HEK293 (cell line): ENCODE results near the gene MYZAP.

Experiments used
- CTCF ChIA-PET: fragments of 350-600 bp; formaldehyde crosslinking; extraction: SDS; loops from one replicate; lab custom pipeline; 2021; ENCODE audit warnings: antibody characterized with exemption; lab: Yijun Ruan, JAX
- POLR2A ChIA-PET: fragments of 300-600 bp; formaldehyde crosslinking; extraction: SDS; loops from one replicate; lab custom pipeline; 2020; ENCODE audit warnings: antibody characterized with exemption, inconsistent platforms; lab: Yijun Ruan, JAX
- H3K27ac ChIP-seq: fragments of 200-500 bp; sonication (Bioruptor generic); 2 replicates; pipeline ENCODE4 v1.5.1; 2014; ENCODE audit warnings: low read depth, low read length, control low read depth, inconsistent platforms; ENCODE audit errors: extremely low read depth
- H3K36me3 ChIP-seq, 2 experiments: fragments of 200-500 bp in 1 of 2; sonication (Bioruptor generic) in 1 of 2; 1 replicate in 1 of 2; 2 replicates in 1 of 2; pipeline ENCODE4 v1.5.1; 2014 to 2017; ENCODE audit warnings: inconsistent platforms in 2 of 2, low read length in 2 of 2; ENCODE audit not compliant: control insufficient read depth in 2 of 2, insufficient read depth in 1 of 2
- H3K4me1 ChIP-seq: fragments of 200-500 bp; sonication (Bioruptor generic); 2 replicates; pipeline ENCODE4 v1.5.1; 2014; ENCODE audit warnings: mild to moderate bottlenecking, low read length, inconsistent platforms; ENCODE audit not compliant: control insufficient read depth, insufficient read depth
- H3K4me3 ChIP-seq: 2 replicates; pipeline ENCODE4 v1.5.1; 2011; ENCODE audit warnings: low read depth, mild to moderate bottlenecking, control low read depth, low read length, moderate library complexity
- H3K9me3 ChIP-seq: fragments of 200-500 bp; sonication (Bioruptor generic); 2 replicates; pipeline ENCODE4 v1.5.1; 2014; ENCODE audit warnings: low read depth, low read length, inconsistent platforms; ENCODE audit not compliant: control insufficient read depth, insufficient read depth
- GLI2 ChIP-seq: fragments of 450-650 bp; formaldehyde crosslinking; IDR thresholded peaks from 2 replicates; pipeline ENCODE4; 2017; ENCODE audit warnings: missing biosample characterization, missing genetic modification characterization, low read depth, borderline replicate concordance
- IKZF3 ChIP-seq: fragments of 450-650 bp; IDR thresholded peaks from 2 replicates; pipeline ENCODE4 v1.5.0; 2018; ENCODE audit warnings: missing biosample characterization, mild to moderate bottlenecking, missing genetic modification characterization, moderate library complexity
- KLF16 ChIP-seq: fragments of 450-650 bp; formaldehyde crosslinking; IDR thresholded peaks from 2 replicates; pipeline ENCODE4 v1.5.1; 2017; ENCODE audit warnings: missing biosample characterization, missing genetic modification characterization
- MYNN ChIP-seq: fragments of 450-650 bp; formaldehyde crosslinking; IDR thresholded peaks from 2 replicates; pipeline ENCODE4 v1.5.1; 2016; ENCODE audit warnings: missing biosample characterization, missing genetic modification characterization, borderline replicate concordance
- OSR2 ChIP-seq: fragments of 450-650 bp; formaldehyde crosslinking; IDR thresholded peaks from 2 replicates; pipeline ENCODE4 v1.5.1; 2016; ENCODE audit warnings: missing biosample characterization, missing genetic modification characterization
- YY1 ChIP-seq: fragments of 450-650 bp; formaldehyde crosslinking; IDR thresholded peaks from 2 replicates; pipeline ENCODE4 v1.5.1; 2018; ENCODE audit warnings: missing biosample characterization, missing genetic modification characterization
- ZBTB1 ChIP-seq: fragments of 450-650 bp; formaldehyde crosslinking; IDR thresholded peaks from 2 replicates; pipeline ENCODE4 v1.5.1; 2016; ENCODE audit warnings: missing biosample characterization, missing genetic modification characterization
- ZIC2 ChIP-seq: fragments of 450-650 bp; formaldehyde crosslinking; IDR thresholded peaks from 2 replicates; pipeline ENCODE4 v1.5.1; 2016; ENCODE audit warnings: missing biosample characterization, missing genetic modification characterization
- ZNF112 ChIP-seq: fragments of 450-650 bp; formaldehyde crosslinking; IDR thresholded peaks from 2 replicates; pipeline ENCODE4 v1.5.0; 2017; ENCODE audit warnings: missing biosample characterization, missing genetic modification characterization
- ZNF138 ChIP-seq: fragments of 450-650 bp; formaldehyde crosslinking; IDR thresholded peaks from 2 replicates; pipeline ENCODE4 v1.5.1; 2016; ENCODE audit warnings: missing biosample characterization, missing genetic modification characterization, borderline replicate concordance
- ZNF169 ChIP-seq: fragments of 450-650 bp; formaldehyde crosslinking; IDR thresholded peaks from 2 replicates; pipeline ENCODE4 v1.5.1; 2016; ENCODE audit warnings: missing biosample characterization, missing genetic modification characterization
- ZNF341 ChIP-seq: fragments of 450-650 bp; formaldehyde crosslinking; IDR thresholded peaks from 2 replicates; pipeline ENCODE4; 2016; ENCODE audit warnings: low read depth, missing biosample characterization, missing genetic modification characterization
- ZNF354C ChIP-seq: fragments of 450-650 bp; formaldehyde crosslinking; IDR thresholded peaks from 2 replicates; pipeline ENCODE4 v1.5.1; 2016; ENCODE audit warnings: missing biosample characterization, missing genetic modification characterization, low read depth, borderline replicate concordance
- ZNF521 ChIP-seq: fragments of 450-650 bp; formaldehyde crosslinking; IDR thresholded peaks from 2 replicates; pipeline ENCODE4 v1.5.1; 2017; ENCODE audit warnings: missing biosample characterization, mild to moderate bottlenecking, missing genetic modification characterization
- ZNF529 ChIP-seq: fragments of 450-650 bp; formaldehyde crosslinking; IDR thresholded peaks from 2 replicates; pipeline ENCODE4 v1.5.1; 2017; ENCODE audit warnings: missing genetic modification characterization, missing biosample characterization; ENCODE audit not compliant: insufficient replicate concordance
- ZNF561 ChIP-seq: fragments of 450-650 bp; IDR thresholded peaks from 2 replicates; pipeline ENCODE4 v1.5.1; 2018; ENCODE audit warnings: missing biosample characterization, missing genetic modification characterization, borderline replicate concordance
- ZNF707 ChIP-seq: fragments of 450-650 bp; formaldehyde crosslinking; IDR thresholded peaks from 2 replicates; pipeline ENCODE4 v1.5.1; 2016; ENCODE audit warnings: missing biosample characterization, missing genetic modification characterization
- ZNF76 ChIP-seq: fragments of 450-650 bp; formaldehyde crosslinking; IDR thresholded peaks from 2 replicates; pipeline ENCODE4; 2016; ENCODE audit warnings: low read depth, missing biosample characterization, missing genetic modification characterization, borderline replicate concordance
- ZNF792 ChIP-seq: fragments of 450-650 bp; formaldehyde crosslinking; IDR thresholded peaks from 2 replicates; pipeline ENCODE4 v1.5.1; 2016; ENCODE audit warnings: missing biosample characterization, missing genetic modification characterization
- TF ChIP-seq, protein P1 (sequence below): fragments of 450-650 bp; formaldehyde crosslinking; IDR thresholded peaks from 2 replicates; pipeline ENCODE4 v1.5.1; 2017; ENCODE audit warnings: missing biosample characterization, missing genetic modification characterization
- TF ChIP-seq, protein P2 (sequence below): fragments of 450-650 bp; formaldehyde crosslinking; optimal IDR thresholded peaks from 2 replicates; pipeline ENCODE3; 2016; ENCODE audit warnings: missing biosample characterization, mild to moderate bottlenecking, missing genetic modification characterization
- TF ChIP-seq, protein P3 (sequence below): fragments of 450-650 bp; formaldehyde crosslinking; IDR thresholded peaks from 2 replicates; pipeline ENCODE4 v1.5.1; 2017; ENCODE audit warnings: missing biosample characterization, missing genetic modification characterization
- TF ChIP-seq, protein P4 (sequence below): fragments of 450-650 bp; formaldehyde crosslinking; IDR thresholded peaks from 2 replicates; pipeline ENCODE4 v1.5.1; 2016; ENCODE audit warnings: missing biosample characterization, missing genetic modification characterization
- TF ChIP-seq, protein P5 (sequence below): fragments of 450-650 bp; formaldehyde crosslinking; IDR thresholded peaks from 2 replicates; pipeline ENCODE4 v1.5.1; 2017; ENCODE audit warnings: missing biosample characterization, missing genetic modification characterization

MYZAP gene

DNA sequence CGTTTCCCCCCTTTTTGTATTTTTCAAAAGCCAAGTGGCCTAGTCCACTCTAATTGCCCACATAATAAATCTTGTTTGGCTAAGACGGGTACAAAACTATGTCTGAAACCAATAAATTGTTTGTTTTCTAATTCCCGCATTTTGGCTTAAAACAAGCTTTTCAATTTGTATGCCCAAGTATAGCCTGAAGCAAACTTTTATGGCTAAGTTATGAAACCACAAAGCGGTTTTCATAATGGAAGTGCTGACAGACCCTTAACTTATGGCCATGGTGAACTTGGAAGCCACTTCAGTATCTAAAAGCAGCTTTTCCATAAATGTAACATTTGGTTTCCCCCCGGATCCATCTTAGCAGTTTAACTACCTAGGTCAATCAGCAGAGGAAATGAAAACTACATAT lies 84.9 kb downstream of the MYZAP start (continued):
- peak; percentile 30 for TF ChIP-seq ZNF341 (tag by site-specific recombination)
- TF ChIP-seq ZIC2 (tag by site-specific recombination), result no peak
- TF ChIP-seq, protein P1, sequence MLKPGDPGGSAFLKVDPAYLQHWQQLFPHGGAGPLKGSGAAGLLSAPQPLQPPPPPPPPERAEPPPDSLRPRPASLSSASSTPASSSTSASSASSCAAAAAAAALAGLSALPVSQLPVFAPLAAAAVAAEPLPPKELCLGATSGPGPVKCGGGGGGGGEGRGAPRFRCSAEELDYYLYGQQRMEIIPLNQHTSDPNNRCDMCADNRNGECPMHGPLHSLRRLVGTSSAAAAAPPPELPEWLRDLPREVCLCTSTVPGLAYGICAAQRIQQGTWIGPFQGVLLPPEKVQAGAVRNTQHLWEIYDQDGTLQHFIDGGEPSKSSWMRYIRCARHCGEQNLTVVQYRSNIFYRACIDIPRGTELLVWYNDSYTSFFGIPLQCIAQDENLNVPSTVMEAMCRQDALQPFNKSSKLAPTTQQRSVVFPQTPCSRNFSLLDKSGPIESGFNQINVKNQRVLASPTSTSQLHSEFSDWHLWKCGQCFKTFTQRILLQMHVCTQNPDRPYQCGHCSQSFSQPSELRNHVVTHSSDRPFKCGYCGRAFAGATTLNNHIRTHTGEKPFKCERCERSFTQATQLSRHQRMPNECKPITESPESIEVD, result peak; percentile 55
- TF ChIP-seq, protein P2, sequence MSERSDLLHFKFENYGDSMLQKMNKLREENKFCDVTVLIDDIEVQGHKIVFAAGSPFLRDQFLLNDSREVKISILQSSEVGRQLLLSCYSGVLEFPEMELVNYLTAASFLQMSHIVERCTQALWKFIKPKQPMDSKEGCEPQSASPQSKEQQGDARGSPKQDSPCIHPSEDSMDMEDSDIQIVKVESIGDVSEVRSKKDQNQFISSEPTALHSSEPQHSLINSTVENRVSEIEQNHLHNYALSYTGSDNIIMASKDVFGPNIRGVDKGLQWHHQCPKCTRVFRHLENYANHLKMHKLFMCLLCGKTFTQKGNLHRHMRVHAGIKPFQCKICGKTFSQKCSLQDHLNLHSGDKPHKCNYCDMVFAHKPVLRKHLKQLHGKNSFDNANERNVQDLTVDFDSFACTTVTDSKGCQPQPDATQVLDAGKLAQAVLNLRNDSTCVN (tag by site-specific recombination), result no peak
- no peak for TF ChIP-seq ZNF138 (tag by site-specific recombination)
- no peak for TF ChIP-seq ZNF792 (tag by site-specific recombination)
- no peak for TF ChIP-seq KLF16
- no peak for TF ChIP-seq ZNF76 (tag by site-specific recombination)
- TF ChIP-seq ZNF112 (tag by site-specific recombination), result no peak
- peak; percentile 13; the same call in 1 of the 2 replicates for TF ChIP-seq OSR2 (tag by site-specific recombination)
- TF ChIP-seq ZNF169 (tag by site-specific recombination), result no peak
- TF ChIP-seq, protein P3, sequence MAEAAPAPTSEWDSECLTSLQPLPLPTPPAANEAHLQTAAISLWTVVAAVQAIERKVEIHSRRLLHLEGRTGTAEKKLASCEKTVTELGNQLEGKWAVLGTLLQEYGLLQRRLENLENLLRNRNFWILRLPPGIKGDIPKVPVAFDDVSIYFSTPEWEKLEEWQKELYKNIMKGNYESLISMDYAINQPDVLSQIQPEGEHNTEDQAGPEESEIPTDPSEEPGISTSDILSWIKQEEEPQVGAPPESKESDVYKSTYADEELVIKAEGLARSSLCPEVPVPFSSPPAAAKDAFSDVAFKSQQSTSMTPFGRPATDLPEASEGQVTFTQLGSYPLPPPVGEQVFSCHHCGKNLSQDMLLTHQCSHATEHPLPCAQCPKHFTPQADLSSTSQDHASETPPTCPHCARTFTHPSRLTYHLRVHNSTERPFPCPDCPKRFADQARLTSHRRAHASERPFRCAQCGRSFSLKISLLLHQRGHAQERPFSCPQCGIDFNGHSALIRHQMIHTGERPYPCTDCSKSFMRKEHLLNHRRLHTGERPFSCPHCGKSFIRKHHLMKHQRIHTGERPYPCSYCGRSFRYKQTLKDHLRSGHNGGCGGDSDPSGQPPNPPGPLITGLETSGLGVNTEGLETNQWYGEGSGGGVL (tag by site-specific recombination), result no peak
- TF ChIP-seq ZNF521 (tag by site-specific recombination), result no peak

DNA sequence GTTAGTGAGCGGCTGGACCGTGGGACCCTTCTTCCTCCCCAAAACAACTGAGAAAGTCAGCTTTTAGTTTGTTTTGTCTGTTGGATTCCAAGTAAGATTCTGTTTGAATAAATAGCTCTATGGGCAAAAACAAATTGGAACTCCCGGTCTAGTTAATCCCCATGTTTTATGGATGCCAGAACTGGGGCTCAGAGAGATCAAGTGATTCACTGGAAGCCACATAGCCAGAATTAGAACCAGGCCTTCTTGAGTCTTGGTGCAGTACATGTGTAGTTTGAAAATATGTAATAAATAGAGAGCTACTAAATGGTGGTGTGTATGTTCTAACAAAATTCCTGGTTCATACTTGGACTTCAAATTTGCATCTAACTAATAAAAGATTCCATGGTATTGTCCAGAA lies 85.5 kb downstream of the MYZAP start:
- Histone ChIP-seq H3K9me3 (no peaks in the 10 kb centered on the region), H3K4me3 (no peak overlapping the region), H3K4me1 (peaks cover 4% of the 10 kb centered on the region; the same call in 1 of the 2 replicates), H3K36me3 (no peaks in the 10 kb centered on the region), H3K27ac (no peak overlapping the region)
- no peak for TF ChIP-seq YY1 (tag by site-specific recombination)
- ChIA-PET CTCF (interaction anchor here (0.8 to 1.5 kb wide), 4 partner anchors 10 to 189 kb away, joined by 3 to 4 read pairs (median 4); no protein-coding TSS in a partner anchor), POLR2A (no interaction called here)

DNA sequence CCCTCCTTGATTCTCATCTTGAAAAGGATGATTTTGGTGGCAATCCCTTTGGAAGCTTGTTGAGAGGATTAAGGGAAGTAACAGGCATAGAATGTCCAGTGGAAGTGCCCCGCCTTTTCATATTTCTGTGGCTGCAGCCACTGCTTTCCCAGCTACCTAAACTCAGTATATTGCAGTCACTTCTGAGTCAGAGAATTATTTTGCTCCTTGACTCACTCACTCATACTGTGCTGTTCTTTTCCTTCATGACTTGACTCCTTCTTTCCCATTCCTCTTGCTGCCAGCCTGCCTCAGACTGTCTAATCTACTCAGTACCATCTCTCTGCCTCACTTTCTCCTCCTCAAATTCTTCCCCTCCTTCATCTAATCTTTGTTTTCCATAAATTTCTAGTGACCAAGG lies 88.3 kb downstream of the MYZAP start:
- Histone ChIP-seq H3K27ac (no peak overlapping the region), H3K4me3 (no peak overlapping the region), H3K9me3 (no peaks in the 10 kb centered on the region), H3K36me3 (no peaks in the 10 kb centered on the region), H3K4me1 (peaks cover 8% of the 10 kb centered on the region)
- CTCF ChIA-PET, result interaction anchor here (0.6 kb wide), 1 partner anchor 386 kb away, joined by 3 read pairs; no protein-coding TSS in a partner anchor
- POLR2A ChIA-PET, result no interaction called here
- TF ChIP-seq, protein P1, result no peak
- TF ChIP-seq, protein P4, sequence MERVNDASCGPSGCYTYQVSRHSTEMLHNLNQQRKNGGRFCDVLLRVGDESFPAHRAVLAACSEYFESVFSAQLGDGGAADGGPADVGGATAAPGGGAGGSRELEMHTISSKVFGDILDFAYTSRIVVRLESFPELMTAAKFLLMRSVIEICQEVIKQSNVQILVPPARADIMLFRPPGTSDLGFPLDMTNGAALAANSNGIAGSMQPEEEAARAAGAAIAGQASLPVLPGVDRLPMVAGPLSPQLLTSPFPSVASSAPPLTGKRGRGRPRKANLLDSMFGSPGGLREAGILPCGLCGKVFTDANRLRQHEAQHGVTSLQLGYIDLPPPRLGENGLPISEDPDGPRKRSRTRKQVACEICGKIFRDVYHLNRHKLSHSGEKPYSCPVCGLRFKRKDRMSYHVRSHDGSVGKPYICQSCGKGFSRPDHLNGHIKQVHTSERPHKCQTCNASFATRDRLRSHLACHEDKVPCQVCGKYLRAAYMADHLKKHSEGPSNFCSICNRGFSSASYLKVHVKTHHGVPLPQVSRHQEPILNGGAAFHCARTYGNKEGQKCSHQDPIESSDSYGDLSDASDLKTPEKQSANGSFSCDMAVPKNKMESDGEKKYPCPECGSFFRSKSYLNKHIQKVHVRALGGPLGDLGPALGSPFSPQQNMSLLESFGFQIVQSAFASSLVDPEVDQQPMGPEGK (tag by site-specific recombination), result no peak
- TF ChIP-seq ZNF561 (tag by site-specific recombination), result no peak
- no peak for TF ChIP-seq GLI2 (tag by site-specific recombination)
- TF ChIP-seq ZNF354C, result no peak
- TF ChIP-seq ZNF341 (tag by site-specific recombination), result no peak
- TF ChIP-seq ZNF529 (tag by site-specific recombination), result no peak
- no peak for TF ChIP-seq MYNN (tag by site-specific recombination)
- TF ChIP-seq IKZF3 (tag by site-specific recombination), result no peak
- no peak for TF ChIP-seq ZBTB1 (tag by site-specific recombination)
- TF ChIP-seq, protein P5, sequence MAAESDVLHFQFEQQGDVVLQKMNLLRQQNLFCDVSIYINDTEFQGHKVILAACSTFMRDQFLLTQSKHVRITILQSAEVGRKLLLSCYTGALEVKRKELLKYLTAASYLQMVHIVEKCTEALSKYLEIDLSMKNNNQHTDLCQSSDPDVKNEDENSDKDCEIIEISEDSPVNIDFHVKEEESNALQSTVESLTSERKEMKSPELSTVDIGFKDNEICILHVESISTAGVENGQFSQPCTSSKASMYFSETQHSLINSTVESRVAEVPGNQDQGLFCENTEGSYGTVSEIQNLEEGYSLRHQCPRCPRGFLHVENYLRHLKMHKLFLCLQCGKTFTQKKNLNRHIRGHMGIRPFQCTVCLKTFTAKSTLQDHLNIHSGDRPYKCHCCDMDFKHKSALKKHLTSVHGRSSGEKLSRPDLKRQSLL (tag by site-specific recombination), result no peak
- no peak for TF ChIP-seq ZNF707 (tag by site-specific recombination)
